Measurements from ENCODE around the gene KLF18. TPM values are rescaled to one million over a fixed set of nuclear protein-coding genes. Genes with fewer than 3 reads are reported as not detected.

Gene KLF18
- polyA plus RNA-seq, 12 donors = not detected

Other genes starting within 250 kb of the KLF18 start
- gene ARTN, start 207.8 kb downstream of the KLF18 start, polyA plus RNA-seq (ENCODE audit: insufficient read length in 12 of 12) = 1 to 10 TPM in 5 of 12 donors, under 1 TPM in 5, not detected in 2; 0.54 to 5.7 (median 1.2) TPM
- 10 to 100 TPM in 11 of 12 donors, not detected in 1; 18.8 to 54.5 (median 25.7) TPM for gene IPO13, start 194.7 kb downstream of the KLF18 start, polyA plus RNA-seq (ENCODE audit: insufficient read length in 12 of 12)
- gene DPH2, start 171.6 kb downstream of the KLF18 start, polyA plus RNA-seq (ENCODE audit: insufficient read length in 12 of 12) = 10 to 100 TPM in 11 of 12 donors, not detected in 1; 13.4 to 27.2 (median 17.5) TPM
- 100 to 1,000 TPM in 1 of 12 donors, 10 to 100 TPM in 10, not detected in 1; 33.9 to 111 (median 42.6) TPM for gene ATP6V0B, start 166.7 kb downstream of the KLF18 start, polyA plus RNA-seq (ENCODE audit: insufficient read length in 12 of 12)
- gene B4GALT2, start 162.4 kb downstream of the KLF18 start, polyA plus RNA-seq (ENCODE audit: insufficient read length in 12 of 12) = 10 to 100 TPM in 11 of 12 donors, not detected in 1; 33.0 to 60.0 (median 39.6) TPM
- gene CCDC24, start 150.0 kb downstream of the KLF18 start, polyA plus RNA-seq (ENCODE audit: insufficient read length in 12 of 12) = 1 to 10 TPM in 5 of 12 donors, under 1 TPM in 5, not detected in 2; 0.67 to 4.2 (median 1.0) TPM
- gene SLC6A9, start 110.2 kb downstream of the KLF18 start, polyA plus RNA-seq (ENCODE audit: insufficient read length in 12 of 12) = 10 to 100 TPM in 1 of 12 donors, 1 to 10 TPM in 10, not detected in 1; 2.5 to 11.3 (median 3.5) TPM
- under 1 TPM in 9 of 12 donors, not detected in 3; 0.05 to 0.43 (median 0.17) TPM for gene KLF17, start 22.8 kb downstream of the KLF18 start, polyA plus RNA-seq (ENCODE audit: insufficient read length in 12 of 12)
- gene DMAP1, start 71.8 kb upstream of the KLF18 start, polyA plus RNA-seq (ENCODE audit: insufficient read length in 12 of 12) = 10 to 100 TPM in 11 of 12 donors, not detected in 1; 27.7 to 50.8 (median 36.8) TPM
- gene ERI3, start 213.6 kb upstream of the KLF18 start, polyA plus RNA-seq (ENCODE audit: insufficient read length in 12 of 12) = 10 to 100 TPM in 11 of 12 donors, not detected in 1; 36.6 to 76.7 (median 44.9) TPM

Measured in muscle of arm (tissue), 12 donors.